DOHH2 (cell line): ENCODE measurements around the gene CRYBB3.

ENCODE experiments used
- H3F3A ChIP-seq: fragments of 200-600 bp; sonication (generic), shearing (Covaris generic); 2 replicates; pipeline ENCODE4 v1.6.0; 2016; ENCODE audit warnings: antibody characterized with exemption, mild to moderate bottlenecking; ENCODE audit not compliant: control insufficient read depth, insufficient read depth
- H3K27ac ChIP-seq: fragments of 200-600 bp; sonication (generic); 2 replicates; pipeline ENCODE4 v1.5.1; 2014; ENCODE audit warnings: low read depth, mild to moderate bottlenecking, low read length, moderate library complexity
- H3K27me3 ChIP-seq: fragments of 200-600 bp; sonication (generic); 2 replicates; pipeline ENCODE4 v1.6.1; 2014; ENCODE audit warnings: mild to moderate bottlenecking, low read length, mixed read lengths; ENCODE audit not compliant: control insufficient read depth
- H3K36me3 ChIP-seq: fragments of 200-600 bp; sonication (generic); 2 replicates; pipeline ENCODE4 v1.6.1; 2014; ENCODE audit warnings: mild to moderate bottlenecking, low read length, moderate library complexity, mixed read lengths; ENCODE audit not compliant: control insufficient read depth
- H3K4me1 ChIP-seq: fragments of 200-600 bp; sonication (generic); 2 replicates; pipeline ENCODE4 v1.6.1; 2014; ENCODE audit warnings: mild to moderate bottlenecking, low read length, mixed read lengths; ENCODE audit not compliant: control insufficient read depth
- H3K4me2 ChIP-seq: fragments of 200-600 bp; sonication (generic); 2 replicates; pipeline ENCODE4 v1.6.0; 2014; ENCODE audit warnings: mild to moderate bottlenecking, low read length, moderate library complexity
- H3K4me3 ChIP-seq: fragments of 200-600 bp; sonication (generic); 2 replicates; pipeline ENCODE4 v1.5.1; 2014; ENCODE audit warnings: mild to moderate bottlenecking, low read length, mixed read lengths
- H3K79me2 ChIP-seq: fragments of 200-600 bp; sonication (generic); 2 replicates; pipeline ENCODE4 v1.6.1; 2014; ENCODE audit warnings: mild to moderate bottlenecking, low read length, mixed read lengths; ENCODE audit not compliant: control insufficient read depth
- H3K9me2 ChIP-seq: fragments of 200-600 bp; sonication (generic); replicated peaks from 2 replicates; pipeline ENCODE4 v1.6.1; 2014; ENCODE audit warnings: mild to moderate bottlenecking, low read length, mixed read lengths; ENCODE audit not compliant: control insufficient read depth
- H3K9me3 ChIP-seq: fragments of 200-600 bp; sonication (generic); 2 replicates; pipeline ENCODE4 v1.6.1; 2014; ENCODE audit warnings: antibody characterized with exemption, low read length, mixed read lengths; ENCODE audit not compliant: control insufficient read depth, insufficient read depth
- H4K20me1 ChIP-seq: fragments of 200-600 bp; sonication (generic); 2 replicates; pipeline ENCODE4 v1.6.0; 2014; ENCODE audit warnings: low read depth, mild to moderate bottlenecking, antibody characterized with exemption, low read length, moderate library complexity; ENCODE audit not compliant: control insufficient read depth, insufficient read depth
- CTCF ChIP-seq: fragments of 200-600 bp; sonication (generic); IDR thresholded peaks from one replicate; pipeline ENCODE4 v1.5.1; 2014; ENCODE audit warnings: antibody characterized with exemption, mild to moderate bottlenecking, low read depth, low read length; ENCODE audit not compliant: poor library complexity, severe bottlenecking
- EZH2phosphoT487 ChIP-seq: fragments of 200-600 bp; sonication (generic); IDR thresholded peaks from 2 replicates; pipeline ENCODE4 v1.6.1; 2017; ENCODE audit warnings: borderline replicate concordance, mild to moderate bottlenecking, antibody characterized with exemption, low read length, moderate library complexity, mixed read lengths

CRYBB3 gene

GRCh38 chr22:25192406-25192805 lies 7.3 kb upstream of the CRYBB3 start:
- no peaks in the 10 kb centered on the region for H3F3A ChIP-seq
- no peaks in the 10 kb centered on the region for H3K4me1 ChIP-seq
- H3K27me3 ChIP-seq, result no peaks in the 10 kb centered on the region
- no peaks in the 10 kb centered on the region for H3K36me3 ChIP-seq
- no peak overlapping the region for H3K4me3 ChIP-seq
- H3K9me2 ChIP-seq, result no peaks in the 10 kb centered on the region
- TF ChIP-seq EZH2phosphoT487 (no peak), CTCF (no peak)
- no peaks in the 10 kb centered on the region for H4K20me1 ChIP-seq
- no peaks in the 10 kb centered on the region for H3K79me2 ChIP-seq
- no peaks in the 10 kb centered on the region for H3K9me3 ChIP-seq
- no peak overlapping the region for H3K4me2 ChIP-seq
- no peak overlapping the region for H3K27ac ChIP-seq

- no peaks in the 10 kb centered on the region for H3F3A ChIP-seq
- H3K27ac ChIP-seq, result no peak overlapping the region
- no peaks in the 10 kb centered on the region for H3K27me3 ChIP-seq
- no peak overlapping the region for H3K4me2 ChIP-seq
- TF ChIP-seq CTCF, result no peak
- TF ChIP-seq EZH2phosphoT487, result no peak
- no peaks in the 10 kb centered on the region for H3K79me2 ChIP-seq
- H3K4me1 ChIP-seq, result no peaks in the 10 kb centered on the region
- no peaks in the 10 kb centered on the region for H3K36me3 ChIP-seq
- H3K4me3 ChIP-seq, result no peak overlapping the region
- no peaks in the 10 kb centered on the region for H3K9me3 ChIP-seq
- H3K9me2 ChIP-seq, result no peaks in the 10 kb centered on the region
- H4K20me1 ChIP-seq, result no peaks in the 10 kb centered on the region
Measured at GRCh38 chr22:25193130-25193529, 6.5 kb upstream of the CRYBB3 start.

- Histone ChIP-seq H3F3A (no peaks in the 10 kb centered on the region), H3K4me2 (no peak overlapping the region), H3K27me3 (no peaks in the 10 kb centered on the region), H3K27ac (no peak overlapping the region), H3K4me1 (no peaks in the 10 kb centered on the region), H4K20me1 (no peaks in the 10 kb centered on the region), H3K4me3 (no peak overlapping the region), H3K36me3 (no peaks in the 10 kb centered on the region), H3K9me2 (no peaks in the 10 kb centered on the region), H3K9me3 (no peaks in the 10 kb centered on the region), H3K79me2 (no peaks in the 10 kb centered on the region)
- TF ChIP-seq EZH2phosphoT487, result no peak
- no peak for TF ChIP-seq CTCF
Measured at GRCh38 chr22:25193548-25193947, 6.1 kb upstream of the CRYBB3 start.

- H3K4me1 ChIP-seq, result no peaks in the 10 kb centered on the region
- no peak overlapping the region for H3K4me3 ChIP-seq
- H4K20me1 ChIP-seq, result no peaks in the 10 kb centered on the region
- H3F3A ChIP-seq, result no peaks in the 10 kb centered on the region
- TF ChIP-seq CTCF (no peak), EZH2phosphoT487 (no peak)
- no peaks in the 10 kb centered on the region for H3K36me3 ChIP-seq
- H3K9me3 ChIP-seq, result no peaks in the 10 kb centered on the region
- no peak overlapping the region for H3K4me2 ChIP-seq
- no peaks in the 10 kb centered on the region for H3K79me2 ChIP-seq
- H3K27me3 ChIP-seq, result no peaks in the 10 kb centered on the region
- no peaks in the 10 kb centered on the region for H3K9me2 ChIP-seq
- no peak overlapping the region for H3K27ac ChIP-seq
Measured at GRCh38 chr22:25196326-25196725, 3.3 kb upstream of the CRYBB3 start.
